Measurements from ENCODE around the gene PRDM4. TPM values are rescaled to one million over a fixed set of nuclear protein-coding genes. Genes with fewer than 3 reads are reported as not detected.

Gene PRDM4, protein sequence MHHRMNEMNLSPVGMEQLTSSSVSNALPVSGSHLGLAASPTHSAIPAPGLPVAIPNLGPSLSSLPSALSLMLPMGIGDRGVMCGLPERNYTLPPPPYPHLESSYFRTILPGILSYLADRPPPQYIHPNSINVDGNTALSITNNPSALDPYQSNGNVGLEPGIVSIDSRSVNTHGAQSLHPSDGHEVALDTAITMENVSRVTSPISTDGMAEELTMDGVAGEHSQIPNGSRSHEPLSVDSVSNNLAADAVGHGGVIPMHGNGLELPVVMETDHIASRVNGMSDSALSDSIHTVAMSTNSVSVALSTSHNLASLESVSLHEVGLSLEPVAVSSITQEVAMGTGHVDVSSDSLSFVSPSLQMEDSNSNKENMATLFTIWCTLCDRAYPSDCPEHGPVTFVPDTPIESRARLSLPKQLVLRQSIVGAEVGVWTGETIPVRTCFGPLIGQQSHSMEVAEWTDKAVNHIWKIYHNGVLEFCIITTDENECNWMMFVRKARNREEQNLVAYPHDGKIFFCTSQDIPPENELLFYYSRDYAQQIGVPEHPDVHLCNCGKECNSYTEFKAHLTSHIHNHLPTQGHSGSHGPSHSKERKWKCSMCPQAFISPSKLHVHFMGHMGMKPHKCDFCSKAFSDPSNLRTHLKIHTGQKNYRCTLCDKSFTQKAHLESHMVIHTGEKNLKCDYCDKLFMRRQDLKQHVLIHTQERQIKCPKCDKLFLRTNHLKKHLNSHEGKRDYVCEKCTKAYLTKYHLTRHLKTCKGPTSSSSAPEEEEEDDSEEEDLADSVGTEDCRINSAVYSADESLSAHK
- 10 to 100 TPM; 25.0 to 45.3 (median 29.9) TPM for total RNA-seq

DNA sequence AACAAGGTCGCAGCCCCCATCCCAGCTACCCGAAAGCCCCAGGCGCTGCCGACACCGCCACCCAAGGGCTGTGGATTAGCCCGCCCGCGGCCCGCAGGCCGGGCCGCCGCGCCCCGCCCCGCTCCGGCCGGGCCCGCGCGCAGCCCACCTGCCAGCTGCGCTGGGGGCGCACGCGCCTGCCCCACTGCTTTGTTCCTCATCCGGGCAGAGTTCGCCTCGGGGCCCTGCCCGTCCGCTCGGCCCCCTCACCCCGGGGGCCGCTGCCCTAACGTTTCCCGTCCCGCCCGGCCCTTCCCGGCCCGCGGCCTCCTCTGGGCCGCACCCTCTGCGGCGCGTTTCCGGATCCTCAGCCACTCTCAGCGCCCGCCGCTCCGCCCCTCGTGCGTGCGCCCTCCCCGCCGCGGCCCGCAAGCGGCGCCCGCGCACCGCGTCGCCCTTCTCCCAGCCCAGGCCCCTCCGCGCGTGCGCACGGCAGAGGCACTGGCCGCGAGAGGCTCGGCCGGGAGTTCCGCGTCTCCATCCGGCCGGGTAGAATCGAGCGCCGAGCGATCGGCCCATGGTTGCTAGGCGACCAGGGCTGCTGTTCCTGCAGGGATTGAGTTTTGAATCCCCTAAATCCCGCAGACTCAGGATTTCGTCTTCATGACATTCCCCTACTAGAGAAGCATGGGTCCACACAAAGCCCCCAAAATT lies at the start of gene PRDM4:
Gene PRDM4 (minus strand): TSS at position 329 of the 693 bp plus-strand sequence. CDS start 622 bp downstream, outside the sequence.
- peak; percentile 71 for DNase-seq (ENCODE audit: low spot score)
- TF ChIP-seq, protein P1, sequence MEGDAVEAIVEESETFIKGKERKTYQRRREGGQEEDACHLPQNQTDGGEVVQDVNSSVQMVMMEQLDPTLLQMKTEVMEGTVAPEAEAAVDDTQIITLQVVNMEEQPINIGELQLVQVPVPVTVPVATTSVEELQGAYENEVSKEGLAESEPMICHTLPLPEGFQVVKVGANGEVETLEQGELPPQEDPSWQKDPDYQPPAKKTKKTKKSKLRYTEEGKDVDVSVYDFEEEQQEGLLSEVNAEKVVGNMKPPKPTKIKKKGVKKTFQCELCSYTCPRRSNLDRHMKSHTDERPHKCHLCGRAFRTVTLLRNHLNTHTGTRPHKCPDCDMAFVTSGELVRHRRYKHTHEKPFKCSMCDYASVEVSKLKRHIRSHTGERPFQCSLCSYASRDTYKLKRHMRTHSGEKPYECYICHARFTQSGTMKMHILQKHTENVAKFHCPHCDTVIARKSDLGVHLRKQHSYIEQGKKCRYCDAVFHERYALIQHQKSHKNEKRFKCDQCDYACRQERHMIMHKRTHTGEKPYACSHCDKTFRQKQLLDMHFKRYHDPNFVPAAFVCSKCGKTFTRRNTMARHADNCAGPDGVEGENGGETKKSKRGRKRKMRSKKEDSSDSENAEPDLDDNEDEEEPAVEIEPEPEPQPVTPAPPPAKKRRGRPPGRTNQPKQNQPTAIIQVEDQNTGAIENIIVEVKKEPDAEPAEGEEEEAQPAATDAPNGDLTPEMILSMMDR (IDR thresholded peaks at IDR 0.05): no peak
- peak; percentile 97 for ATAC-seq (ENCODE audit: low FRiP score)

DNA sequence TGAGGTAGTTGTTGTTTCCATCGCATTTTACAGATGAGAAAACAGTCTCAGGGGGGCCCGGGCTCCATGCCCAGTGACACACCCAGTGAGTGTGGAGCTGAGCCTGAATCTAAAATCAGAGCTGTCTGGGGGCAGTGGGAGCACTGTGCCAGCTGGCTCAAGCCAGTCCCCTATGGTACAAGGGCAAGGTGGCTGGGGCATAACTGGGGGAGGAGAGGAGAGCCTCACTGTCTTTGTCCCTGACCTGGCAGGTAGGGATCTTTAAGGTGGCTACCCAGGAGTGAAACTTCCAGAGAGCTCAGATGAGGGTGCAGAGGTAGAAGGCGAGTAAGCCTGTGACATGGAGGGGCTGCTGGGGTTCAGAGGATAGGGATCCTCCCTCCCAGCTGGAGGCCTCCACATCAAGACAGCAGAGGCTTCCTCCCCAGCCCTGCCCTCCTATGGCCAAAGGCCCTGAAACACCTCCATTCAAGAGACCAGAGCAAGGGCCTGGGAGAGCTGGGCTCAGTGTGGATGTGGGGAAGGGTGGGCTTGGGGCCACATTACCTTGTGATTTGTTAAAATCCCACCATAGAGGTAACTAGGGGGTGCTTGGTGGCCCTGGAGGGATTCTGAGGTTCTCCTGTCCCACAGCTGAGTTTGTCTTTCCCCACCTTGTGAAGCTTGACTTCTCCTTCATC lies 46.7 kb upstream of the PRDM4 start:
- ATAC-seq (ENCODE audit: low FRiP score): no peak
- TF ChIP-seq, protein P1 (IDR thresholded peaks at IDR 0.05): no peak
- DNase-seq (ENCODE audit: low spot score): no peak

GRCh38 chr12:107805488-107806180 lies 44.7 kb upstream of the PRDM4 start:
- ATAC-seq (ENCODE audit: low FRiP score) (no peak), DNase-seq (ENCODE audit: low spot score) (no peak)
- TF ChIP-seq, protein P1 (IDR thresholded peaks at IDR 0.05): no peak

GRCh38 chr12:107803092-107803491 lies 42.2 kb upstream of the PRDM4 start:
- DNase-seq (ENCODE audit: low spot score) (no peak), ATAC-seq (ENCODE audit: low FRiP score) (no peak)
- TF ChIP-seq, protein P1 (IDR thresholded peaks at IDR 0.05): no peak

GRCh38 chr12:107801150-107801549 lies 40.2 kb upstream of the PRDM4 start:
- DNase-seq (ENCODE audit: low spot score): no peak
- ATAC-seq (ENCODE audit: low FRiP score): no peak
- TF ChIP-seq, protein P1 (IDR thresholded peaks at IDR 0.05): no peak

DNA sequence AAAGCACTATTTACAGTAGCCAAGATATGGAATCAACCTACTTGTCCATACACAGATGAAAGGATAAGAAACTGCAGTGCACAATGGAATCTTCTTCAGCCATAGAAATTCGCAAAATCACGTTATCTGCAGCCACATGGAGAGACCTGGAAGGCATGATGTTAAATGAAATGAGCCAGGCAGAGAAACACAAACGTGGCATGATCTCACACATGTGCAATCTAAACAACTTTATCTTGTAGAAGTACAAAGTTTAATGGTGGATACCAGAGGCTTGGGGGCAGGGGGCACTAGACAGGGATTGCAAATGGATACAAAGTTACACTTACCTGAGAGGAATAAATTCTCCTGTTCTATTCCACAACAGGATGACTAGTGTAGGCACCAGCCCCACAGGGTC lies 37.6 kb upstream of the PRDM4 start:
- TF ChIP-seq, protein P1 (IDR thresholded peaks at IDR 0.05): no peak
- no peak for ATAC-seq (ENCODE audit: low FRiP score)
- DNase-seq (ENCODE audit: low spot score): no peak
